ENCODE results near the gene SIDT2. TPM values are rescaled to one million over a fixed set of nuclear protein-coding genes. Genes with fewer than 3 reads are reported as not detected.
A peak's percentile ranks its signal among the peaks of the same experiment; 100 is the strongest.

The SIDT2 gene
- total RNA-seq, 2 donors from 2014 or later: 42.0 to 88.7 TPM

DNA sequence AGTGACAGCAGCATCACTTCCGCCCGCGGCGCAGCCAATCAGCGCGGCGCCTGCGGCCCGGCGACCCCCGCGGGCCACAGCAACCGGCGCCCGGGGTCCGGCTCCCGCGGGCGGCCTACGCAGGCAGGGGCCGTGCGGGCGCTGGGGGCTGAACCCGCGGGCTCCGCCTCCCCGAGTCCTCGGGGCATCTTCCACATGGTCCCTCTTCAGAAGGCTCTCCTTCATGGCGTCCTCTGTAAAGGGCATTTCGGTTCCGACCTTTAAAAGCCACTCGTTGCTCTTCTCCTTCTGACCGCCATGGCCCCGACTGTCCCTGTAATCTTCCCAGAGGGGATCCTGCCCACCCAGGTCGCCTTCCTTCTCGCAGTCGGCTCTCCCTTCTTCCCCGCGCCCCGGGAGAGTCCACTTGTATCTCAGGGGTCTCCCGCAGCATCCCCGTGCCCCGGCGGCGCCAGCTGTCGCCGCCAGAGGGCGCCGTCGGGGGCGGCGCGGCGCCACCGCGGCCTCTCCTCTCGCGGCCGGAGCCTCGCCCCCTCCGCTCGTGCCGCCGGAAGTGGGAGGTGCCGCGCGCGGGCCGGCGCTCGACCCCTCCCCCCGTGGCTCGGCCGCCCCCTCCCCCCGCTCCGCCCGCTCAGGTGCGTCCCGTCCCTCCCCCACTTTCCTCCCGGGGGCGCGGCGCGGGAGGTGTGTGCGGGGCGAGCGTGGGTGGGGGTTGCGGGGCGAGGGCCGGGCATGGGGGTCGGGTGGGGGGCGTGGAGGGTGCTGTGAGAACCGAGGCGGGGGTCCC lies 53.7 kb downstream of the SIDT2 start, which contains the start of gene RNF214:
RNF214 (plus strand) TSS at position 580 of the 787 bp plus-strand sequence. CDS start 1,602 bp downstream, outside the sequence.
- Histone ChIP-seq H3K4me3 (peak within 1 kb of the TSS; percentile 82 to 96), H3K9me3 (no peaks in the 10 kb centered on the region), H3K27me3 (no peaks in the 10 kb centered on the region), H3K36me3 (replicated peaks in 1 of 2; ENCODE audit: insufficient read depth in 1 of 2, low read depth in 2 of 2) (peaks cover 0 to 8% of the 10 kb centered on the region in 2 donors), H3K27ac (peak within 1 kb of the TSS; percentile 66 to 95 (median 88)), H3K4me1 (peaks cover 36% of the 10 kb centered on the region)
- DNase-seq: peak; percentile 80 to 84 (median 82)
- TF ChIP-seq POLR2A (IDR thresholded peaks at IDR 0.05): peak; percentile 29 to 68 (median 67)
- TF ChIP-seq, protein P1, sequence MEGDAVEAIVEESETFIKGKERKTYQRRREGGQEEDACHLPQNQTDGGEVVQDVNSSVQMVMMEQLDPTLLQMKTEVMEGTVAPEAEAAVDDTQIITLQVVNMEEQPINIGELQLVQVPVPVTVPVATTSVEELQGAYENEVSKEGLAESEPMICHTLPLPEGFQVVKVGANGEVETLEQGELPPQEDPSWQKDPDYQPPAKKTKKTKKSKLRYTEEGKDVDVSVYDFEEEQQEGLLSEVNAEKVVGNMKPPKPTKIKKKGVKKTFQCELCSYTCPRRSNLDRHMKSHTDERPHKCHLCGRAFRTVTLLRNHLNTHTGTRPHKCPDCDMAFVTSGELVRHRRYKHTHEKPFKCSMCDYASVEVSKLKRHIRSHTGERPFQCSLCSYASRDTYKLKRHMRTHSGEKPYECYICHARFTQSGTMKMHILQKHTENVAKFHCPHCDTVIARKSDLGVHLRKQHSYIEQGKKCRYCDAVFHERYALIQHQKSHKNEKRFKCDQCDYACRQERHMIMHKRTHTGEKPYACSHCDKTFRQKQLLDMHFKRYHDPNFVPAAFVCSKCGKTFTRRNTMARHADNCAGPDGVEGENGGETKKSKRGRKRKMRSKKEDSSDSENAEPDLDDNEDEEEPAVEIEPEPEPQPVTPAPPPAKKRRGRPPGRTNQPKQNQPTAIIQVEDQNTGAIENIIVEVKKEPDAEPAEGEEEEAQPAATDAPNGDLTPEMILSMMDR (IDR thresholded peaks at IDR 0.05): peak; percentile 64 to 98 (median 97)
- intact Hi-C loops (cut with DNase I): no loop called here
- ATAC-seq: peak; percentile 93
- WGBS, 2 donors: 0 to 1% methylated on average over 6 to 44 of the region's 94 CpGs

GRCh38 chr11:117232911-117233409 lies 54.4 kb downstream of the SIDT2 start:
- ATAC-seq (no peak), DNase-seq (peak in 2 of 4 donors; percentile 18 to 49)
- intact Hi-C loops (cut with DNase I): no loop called here
- 1 to 2% methylated on average over 4 to 16 of the region's 27 CpGs for WGBS, 2 donors
- TF ChIP-seq POLR2A (IDR thresholded peaks at IDR 0.05): no peak
- TF ChIP-seq, protein P1 (IDR thresholded peaks at IDR 0.05): no peak
- Histone ChIP-seq H3K27me3 (no peaks in the 10 kb centered on the region), H3K4me3 (peak overlapping the region; percentile 82 to 96), H3K27ac (peak overlapping the region; percentile 66 to 95 (median 88)), H3K9me3 (no peaks in the 10 kb centered on the region), H3K36me3 (replicated peaks in 1 of 2; ENCODE audit: insufficient read depth in 1 of 2, low read depth in 2 of 2) (peaks cover 0 to 6% of the 10 kb centered on the region in 2 donors), H3K4me1 (peaks cover 36% of the 10 kb centered on the region)

GRCh38 chr11:117238221-117238620 lies 59.7 kb downstream of the SIDT2 start:
- Histone ChIP-seq H3K36me3 (replicated peaks in 1 of 2; ENCODE audit: insufficient read depth in 1 of 2, low read depth in 2 of 2) (peaks cover 0 to 11% of the 10 kb centered on the region in 2 donors), H3K27me3 (no peaks in the 10 kb centered on the region), H3K27ac (no peak overlapping the region), H3K4me1 (peaks cover 14% of the 10 kb centered on the region), H3K4me3 (no peak overlapping the region), H3K9me3 (no peaks in the 10 kb centered on the region)
- no peak for ATAC-seq
- no peak for DNase-seq
- WGBS, 2 donors: 86 to 89% methylated on average over 5 of the region's 5 CpGs
- intact Hi-C loops (cut with DNase I): no loop called here
- TF ChIP-seq, protein P1 (IDR thresholded peaks at IDR 0.05): no peak
- TF ChIP-seq POLR2A (IDR thresholded peaks at IDR 0.05): no peak

DNA sequence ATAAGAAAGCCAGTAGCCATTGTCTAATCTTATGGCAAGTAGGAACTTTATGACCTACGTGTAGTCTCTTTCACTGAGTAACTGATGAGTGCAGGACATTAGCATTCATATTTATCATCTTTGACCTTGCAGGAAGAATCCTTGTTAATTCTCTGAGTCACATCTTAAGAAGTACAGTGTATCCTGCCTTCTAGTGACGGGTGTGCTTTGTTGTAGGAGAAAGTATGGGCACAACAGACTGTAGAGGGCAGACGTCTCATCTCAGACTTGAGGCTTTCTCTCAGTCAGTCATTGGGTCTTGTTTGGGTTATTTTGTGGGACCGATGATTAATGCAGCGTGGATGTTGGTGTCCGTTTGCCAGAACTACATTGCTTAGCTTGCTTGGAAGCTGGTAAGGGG lies 60.8 kb downstream of the SIDT2 start:
- DNase-seq (no peak), ATAC-seq (no peak)
- no peak overlapping the region for H3K4me3 ChIP-seq
- no peaks in the 10 kb centered on the region for H3K9me3 ChIP-seq
- intact Hi-C loops (cut with DNase I): no loop called here
- no peaks in the 10 kb centered on the region for H3K27me3 ChIP-seq
- H3K27ac ChIP-seq: no peak overlapping the region
- TF ChIP-seq POLR2A (IDR thresholded peaks at IDR 0.05): no peak
- TF ChIP-seq, protein P1 (IDR thresholded peaks at IDR 0.05): no peak
- peaks cover 5% of the 10 kb centered on the region for H3K4me1 ChIP-seq
- H3K36me3 ChIP-seq (replicated peaks in 1 of 2; ENCODE audit: insufficient read depth in 1 of 2, low read depth in 2 of 2): peaks cover 0 to 11% of the 10 kb centered on the region in 2 donors
- 65 to 77% methylated on average over 6 of the region's 6 CpGs for WGBS, 2 donors

Other genes starting within 250 kb of the SIDT2 start
- 10 to 100 TPM; 24.1 to 46.1 TPM for gene SIK3, start 80.3 kb upstream of the SIDT2 start, total RNA-seq
- 10 to 100 TPM; 30.0 to 44.9 TPM for gene PAFAH1B2, start 34.5 kb upstream of the SIDT2 start, total RNA-seq
- 100 to 1,000 TPM; 124 to 372 TPM for gene TAGLN, start 20.6 kb downstream of the SIDT2 start, total RNA-seq
- gene PCSK7, start 53.3 kb downstream of the SIDT2 start, total RNA-seq: 10 to 100 TPM; 25.9 to 86.0 TPM
- 10 to 100 TPM; 10.2 to 12.5 TPM for gene RNF214, start 53.9 kb downstream of the SIDT2 start, total RNA-seq
- 1 to 10 TPM; 5.3 to 6.0 TPM for gene BACE1-AS, start 112.6 kb downstream of the SIDT2 start, total RNA-seq
- 10 to 100 TPM; 47.0 to 70.5 TPM for gene BACE1, start 137.5 kb downstream of the SIDT2 start, total RNA-seq
- 10 to 100 TPM; 29.1 to 45.8 TPM for gene CEP164, start 149.1 kb downstream of the SIDT2 start, total RNA-seq

Data from body of pancreas (tissue), 4 donors.